DMS153 treated with DMSO at 0.1 percent for 48 hours (cell line): ENCODE results near the gene NRXN3.

Experiments
- DNase-seq: peaks from one replicate; lab custom pipeline; 2025; ENCODE audit not compliant: unreplicated experiment; lab: John Stamatoyannopoulos, UW

Gene NRXN3

GRCh38 chr14:78242086-78242485 is 71.9 kb downstream of the NRXN3 start:
- no peak for DNase-seq

DNA sequence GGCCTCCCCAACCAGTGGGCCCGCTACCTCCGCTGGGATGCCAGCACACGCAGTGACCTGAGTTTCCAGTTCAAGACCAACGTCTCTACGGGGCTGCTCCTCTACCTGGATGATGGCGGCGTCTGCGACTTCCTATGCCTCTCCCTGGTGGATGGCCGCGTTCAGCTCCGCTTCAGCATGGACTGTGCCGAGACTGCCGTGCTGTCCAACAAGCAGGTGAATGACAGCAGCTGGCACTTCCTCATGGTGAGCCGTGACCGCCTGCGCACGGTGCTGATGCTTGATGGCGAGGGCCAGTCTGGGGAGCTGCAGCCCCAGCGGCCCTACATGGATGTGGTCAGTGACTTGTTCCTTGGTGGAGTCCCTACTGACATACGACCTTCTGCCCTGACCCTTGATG is 73.0 kb downstream of the NRXN3 start:
- no peak for DNase-seq

- DNase-seq = no peak
These were observed 75.1 kb downstream of the NRXN3 start for GRCh38 chr14:78245238-78245637.

DNA sequence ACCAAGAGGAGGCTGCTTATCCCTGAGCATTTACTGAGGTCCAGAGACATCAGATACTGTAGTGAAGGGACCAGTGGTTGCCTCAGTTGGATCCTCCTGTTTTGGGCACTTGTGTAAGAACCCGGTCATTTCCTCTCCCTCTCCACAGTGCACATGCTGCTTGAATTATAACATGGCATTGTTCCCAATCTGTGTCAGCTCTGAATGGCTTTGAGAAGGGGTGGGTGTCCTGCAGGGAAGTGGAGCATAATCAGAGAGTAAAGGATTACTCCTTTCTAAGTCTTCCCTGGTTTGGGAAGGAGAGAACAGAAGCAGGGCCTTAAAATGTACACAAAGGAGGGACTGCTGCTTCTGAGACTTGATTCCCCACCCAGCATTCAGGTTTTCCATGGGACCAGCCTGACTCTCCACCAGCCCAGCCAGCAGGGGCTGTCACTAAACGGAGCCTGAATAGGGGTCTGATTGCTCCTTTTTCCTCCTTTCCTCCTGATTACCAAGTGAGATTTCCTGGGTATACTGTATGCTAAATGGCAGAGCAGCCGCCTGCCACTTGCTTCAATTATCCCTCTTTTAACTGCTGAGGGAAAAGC is 78.4 kb downstream of the NRXN3 start:
- peak; percentile 8 for DNase-seq

- no peak for DNase-seq
These were observed 81.1 kb downstream of the NRXN3 start for GRCh38 chr14:78251308-78251707.

GRCh38 chr14:78253986-78254385 is 83.8 kb downstream of the NRXN3 start:
- no peak for DNase-seq

GRCh38 chr14:78254911-78255461 is 84.8 kb downstream of the NRXN3 start:
- peak; percentile 90 for DNase-seq

- DNase-seq = no peak
These were observed 89.7 kb downstream of the NRXN3 start for GRCh38 chr14:78259831-78260230.

DNA sequence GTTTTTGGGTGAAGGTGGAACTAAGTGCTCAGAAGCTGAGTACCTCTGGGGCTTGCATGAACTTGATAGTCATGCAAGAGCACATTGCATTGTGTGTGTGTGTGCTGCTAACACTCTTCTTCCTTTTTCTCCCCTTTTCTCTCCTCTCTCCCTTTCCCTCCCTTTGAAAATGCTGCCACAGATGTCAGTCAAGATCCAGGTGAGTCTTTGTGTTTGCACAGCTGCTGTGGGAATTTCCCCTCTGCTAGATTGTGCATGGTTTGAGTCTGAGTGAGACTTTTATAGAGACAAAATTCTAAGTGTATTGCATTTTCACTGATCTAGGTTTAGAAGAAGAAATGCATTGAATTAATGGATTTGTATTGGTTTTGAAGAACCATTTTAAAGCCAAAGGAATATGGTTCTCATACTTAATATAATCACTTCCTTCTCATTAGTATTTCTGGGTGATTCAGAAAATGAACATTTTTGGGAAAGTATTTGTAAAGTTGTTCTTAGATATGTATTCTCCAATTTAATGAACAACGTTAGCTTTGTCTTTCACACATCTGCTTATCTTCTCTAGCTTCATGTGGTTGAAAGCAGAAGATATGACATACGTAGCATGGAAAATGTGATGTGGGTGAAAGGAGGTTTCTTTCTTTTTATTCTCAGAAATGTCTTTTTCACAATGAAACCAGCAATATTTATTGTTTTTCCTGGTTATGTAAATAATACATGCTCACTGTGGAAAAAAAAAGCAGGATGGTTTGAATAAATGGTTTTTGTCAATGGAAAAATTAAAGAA is 108.5 kb downstream of the NRXN3 start:
- peak; percentile 79 for DNase-seq

- DNase-seq = no peak
These were observed 112.3 kb downstream of the NRXN3 start for GRCh38 chr14:78282437-78282836.

DNA sequence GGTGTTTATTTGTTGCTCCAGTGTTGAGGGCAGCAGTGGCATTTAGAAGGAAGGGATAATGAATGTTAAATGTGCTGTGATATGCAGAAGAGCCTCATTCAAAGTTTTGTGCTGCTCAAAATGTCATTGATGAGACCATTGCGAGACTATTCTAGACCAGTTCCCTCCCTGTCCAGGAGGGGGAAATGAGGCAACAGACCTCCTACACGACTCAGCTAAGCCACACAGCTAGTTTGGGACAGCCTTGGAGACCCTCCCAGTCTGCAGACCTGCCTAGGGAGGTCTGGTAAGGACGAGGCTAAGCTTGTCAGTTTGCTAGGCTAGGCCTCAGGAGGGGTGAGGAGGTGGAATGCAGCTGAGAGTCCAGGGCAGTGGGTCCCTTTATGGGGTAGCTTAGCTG is 116.0 kb downstream of the NRXN3 start:
- DNase-seq = no peak

DNA sequence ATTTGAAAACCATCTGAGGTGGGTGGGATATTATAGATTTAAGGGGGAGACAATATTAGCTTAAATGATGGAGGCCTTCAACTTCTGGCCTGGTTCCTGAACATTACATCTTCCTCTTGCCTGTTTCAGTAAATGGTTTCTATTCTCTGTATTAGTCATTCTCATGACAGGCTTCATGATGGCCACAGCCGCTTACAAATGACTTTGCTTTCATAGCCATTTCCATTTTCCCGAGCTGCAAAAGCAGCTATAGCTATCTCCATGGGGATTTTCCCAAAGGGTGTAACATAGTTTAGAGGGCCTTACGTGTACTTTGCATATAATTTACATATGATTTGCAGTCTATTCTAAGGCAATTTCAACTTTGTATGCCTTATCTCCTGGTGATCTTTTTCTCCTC is 121.8 kb downstream of the NRXN3 start:
- DNase-seq = no peak

DNA sequence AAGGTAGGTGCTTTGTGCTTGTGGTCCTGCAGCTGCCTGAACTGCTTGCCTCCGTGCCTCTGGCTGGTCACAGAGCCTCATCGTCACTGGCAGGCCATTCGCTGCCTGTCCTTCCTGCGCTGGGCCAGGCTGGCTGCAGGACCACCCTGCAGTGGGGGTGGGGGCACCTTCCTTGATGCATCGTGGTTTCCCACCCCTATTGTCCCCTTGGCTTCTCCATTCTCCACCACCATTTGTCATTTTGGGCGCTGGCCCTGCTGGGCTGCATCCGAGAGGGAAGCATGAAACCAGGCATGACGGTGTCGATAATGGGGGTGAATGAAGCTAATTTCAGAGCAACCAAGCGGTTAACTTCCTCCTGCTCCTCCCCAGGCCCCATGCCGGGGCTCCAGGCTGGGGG is 127.7 kb downstream of the NRXN3 start:
- no peak for DNase-seq

DNA sequence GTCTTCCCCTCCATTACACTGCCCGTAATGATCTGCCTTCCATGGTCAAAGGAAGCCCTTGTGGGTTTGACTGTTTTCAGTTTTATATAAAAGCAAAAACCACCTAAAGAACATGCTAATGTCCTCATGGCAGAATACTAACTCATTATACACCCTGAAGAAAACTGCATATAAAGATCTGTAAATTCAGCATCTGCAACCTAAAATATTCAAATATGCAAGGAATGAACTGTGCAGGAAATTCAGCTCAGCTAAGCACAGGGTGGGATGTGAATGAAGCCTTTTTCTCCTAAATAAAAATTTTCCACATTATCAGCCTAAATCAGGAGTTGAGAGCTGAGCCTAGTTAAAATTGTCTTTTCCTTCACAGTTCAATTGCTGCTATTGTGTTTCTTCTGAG is 128.1 kb downstream of the NRXN3 start:
- DNase-seq = no peak

DNA sequence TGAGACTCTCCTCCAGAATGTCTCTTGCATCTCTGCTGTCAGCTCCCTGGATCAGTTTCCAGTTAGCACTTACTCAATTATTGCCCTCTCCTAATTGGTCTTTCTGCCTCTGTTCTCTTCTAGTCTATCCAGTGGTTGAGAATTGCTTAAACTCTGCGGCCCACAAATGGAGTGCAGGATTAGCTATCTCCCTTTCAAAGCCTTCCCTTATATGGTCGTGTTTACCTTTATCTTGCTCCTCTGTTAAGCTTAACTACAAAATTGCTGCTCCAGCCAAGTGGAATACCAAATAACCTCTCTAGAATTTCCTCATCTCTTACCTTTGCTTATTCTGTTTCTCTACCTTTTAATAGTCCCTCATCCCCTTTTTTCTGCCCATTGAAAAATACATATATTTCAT is 132.7 kb downstream of the NRXN3 start:
- DNase-seq = peak; percentile 17

- DNase-seq = no peak
These were observed 137.5 kb downstream of the NRXN3 start for GRCh38 chr14:78307671-78308070.

- DNase-seq = no peak
These were observed 137.9 kb downstream of the NRXN3 start for GRCh38 chr14:78308079-78308478.

DNA sequence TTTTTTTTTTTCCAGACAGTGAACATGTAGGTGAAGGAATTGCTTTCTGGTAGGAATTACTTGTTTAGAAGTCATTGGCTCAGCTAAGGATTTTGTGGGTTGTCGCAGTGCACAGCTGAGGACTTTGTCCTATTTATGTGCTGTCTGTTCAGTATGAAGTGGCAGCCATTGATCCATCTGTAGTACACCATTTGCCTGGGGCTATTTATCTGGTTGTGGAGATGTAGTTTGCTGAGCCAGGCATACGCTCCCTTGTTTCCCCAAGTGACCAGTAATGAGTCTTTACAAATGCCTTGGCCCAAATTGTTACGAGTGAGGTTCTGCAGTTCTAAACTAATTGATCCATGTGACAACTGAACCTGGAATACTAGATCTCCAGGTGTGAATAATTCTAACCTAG is 140.1 kb downstream of the NRXN3 start:
- no peak for DNase-seq

DNA sequence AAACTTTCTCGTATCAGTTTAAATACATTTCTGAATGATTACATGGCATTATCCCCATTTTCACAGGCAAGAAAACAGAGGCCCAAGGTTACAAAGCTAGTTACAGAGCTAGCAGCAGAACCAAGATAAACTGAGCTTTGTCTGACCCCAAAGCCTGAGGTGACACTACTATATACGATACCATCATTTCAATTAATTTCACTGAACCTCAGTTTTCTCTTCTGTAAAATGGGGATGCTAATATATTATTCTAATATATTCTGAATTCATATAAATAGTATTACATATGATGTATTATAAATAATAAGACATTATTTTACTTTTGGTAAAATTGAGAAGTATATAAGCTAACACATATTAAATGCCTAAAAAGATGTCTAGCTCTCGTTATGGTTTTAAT is 143.3 kb downstream of the NRXN3 start:
- no peak for DNase-seq

DNA sequence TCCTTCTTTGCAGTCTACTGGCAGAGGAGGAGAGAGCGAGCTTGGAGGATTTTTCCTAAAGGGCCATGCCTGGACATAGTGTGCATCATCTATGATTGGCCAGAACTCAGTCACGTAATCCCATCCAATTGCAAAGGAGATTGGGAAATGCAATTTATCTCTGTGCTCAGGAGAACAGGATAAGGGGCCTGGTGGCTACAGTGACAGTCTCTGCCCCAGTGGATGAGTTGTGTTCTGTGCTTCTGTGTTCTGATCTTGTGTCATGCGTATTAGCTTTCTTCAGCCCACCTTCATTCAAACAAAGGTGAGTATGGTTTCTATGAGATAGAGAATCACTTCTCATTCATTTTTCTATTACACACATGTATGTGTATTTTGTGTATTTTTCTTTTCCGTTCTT is 144.3 kb downstream of the NRXN3 start:
- no peak for DNase-seq

GRCh38 chr14:78316052-78316451 is 145.9 kb downstream of the NRXN3 start:
- no peak for DNase-seq

GRCh38 chr14:78316786-78317185 is 146.6 kb downstream of the NRXN3 start:
- no peak for DNase-seq

- DNase-seq = no peak
These were observed 149.2 kb downstream of the NRXN3 start for GRCh38 chr14:78319406-78319805.
